Ovary (tissue), 3 donors: Measurements from ENCODE around the gene TYW5.

ENCODE experiments used
- POLR2A ChIP-seq: fragments of 450-650 bp; IDR thresholded peaks from one replicate; pipeline ENCODE4 v1.6.1; 2017; ENCODE audit warnings: antibody characterized with exemption, mild to moderate bottlenecking, moderate library complexity
- TF ChIP-seq, protein P1 (sequence below), 3 donors: fragments of 450-650 bp in 2 of 3; fragments of 200-600 bp in 1 of 3; IDR thresholded peaks; one replicate each; pipeline versions ENCODE4 v1.5.1 to v1.8.0; 2016 to 2022; ENCODE audit warnings: antibody characterized with exemption in 3 of 3, mild to moderate bottlenecking in 1 of 3
- donor health status: DM: no; HTN: no; CAD: no.

GRCh38 chr2:199983534-199983933 is 28.2 kb upstream of the TYW5 start:
- TF ChIP-seq POLR2A = no peak
- TF ChIP-seq, protein P1, sequence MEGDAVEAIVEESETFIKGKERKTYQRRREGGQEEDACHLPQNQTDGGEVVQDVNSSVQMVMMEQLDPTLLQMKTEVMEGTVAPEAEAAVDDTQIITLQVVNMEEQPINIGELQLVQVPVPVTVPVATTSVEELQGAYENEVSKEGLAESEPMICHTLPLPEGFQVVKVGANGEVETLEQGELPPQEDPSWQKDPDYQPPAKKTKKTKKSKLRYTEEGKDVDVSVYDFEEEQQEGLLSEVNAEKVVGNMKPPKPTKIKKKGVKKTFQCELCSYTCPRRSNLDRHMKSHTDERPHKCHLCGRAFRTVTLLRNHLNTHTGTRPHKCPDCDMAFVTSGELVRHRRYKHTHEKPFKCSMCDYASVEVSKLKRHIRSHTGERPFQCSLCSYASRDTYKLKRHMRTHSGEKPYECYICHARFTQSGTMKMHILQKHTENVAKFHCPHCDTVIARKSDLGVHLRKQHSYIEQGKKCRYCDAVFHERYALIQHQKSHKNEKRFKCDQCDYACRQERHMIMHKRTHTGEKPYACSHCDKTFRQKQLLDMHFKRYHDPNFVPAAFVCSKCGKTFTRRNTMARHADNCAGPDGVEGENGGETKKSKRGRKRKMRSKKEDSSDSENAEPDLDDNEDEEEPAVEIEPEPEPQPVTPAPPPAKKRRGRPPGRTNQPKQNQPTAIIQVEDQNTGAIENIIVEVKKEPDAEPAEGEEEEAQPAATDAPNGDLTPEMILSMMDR (IDR thresholded peaks at IDR 0.05) = no peak
